IPS DF 6.9 (cell line): Measurements from ENCODE around the gene MB21D2.

Source experiments
- DNase-seq: peaks from one replicate; pipeline ENCODE4 v3.0.0-alpha.2; 2013; ENCODE audit warnings: low read depth, low spot score
- H3K27ac ChIP-seq: one replicate; pipeline ENCODE4 v1.5.1; 2013; ENCODE audit warnings: low read length, control low read depth
- H3K27me3 ChIP-seq: 2 replicates; pipeline ENCODE4 v1.6.1; 2013; ENCODE audit warnings: mild to moderate bottlenecking, low read length; ENCODE audit not compliant: control insufficient read depth, insufficient read depth
- H3K36me3 ChIP-seq: 2 replicates; pipeline ENCODE4 v1.6.1; 2013; ENCODE audit warnings: low read length; ENCODE audit not compliant: control insufficient read depth, insufficient read depth
- H3K4me1 ChIP-seq: 2 replicates; pipeline ENCODE4 v1.6.1; 2013; ENCODE audit warnings: low read length; ENCODE audit not compliant: control insufficient read depth, insufficient read depth
- H3K4me3 ChIP-seq: 2 replicates; pipeline ENCODE4 v1.5.1; 2013; ENCODE audit warnings: mild to moderate bottlenecking, low read length
- H3K9me3 ChIP-seq: 2 replicates; pipeline ENCODE4 v1.6.1; 2013; ENCODE audit warnings: low read length, inconsistent platforms; ENCODE audit not compliant: control insufficient read depth, insufficient read depth
- WGBS: extraction: QIAGEN DNeasy Blood & Tissue Kit; methylation state at CpG from one replicate; pipeline ENCODE4 v1.1.7; 2013; ENCODE audit warnings: mixed read lengths, missing lambda C conversion rate; ENCODE audit not compliant: insufficient read length, insufficient coverage; 5-methylcytosine and 5-hydroxymethylcytosine counted together

The MB21D2 gene

DNA sequence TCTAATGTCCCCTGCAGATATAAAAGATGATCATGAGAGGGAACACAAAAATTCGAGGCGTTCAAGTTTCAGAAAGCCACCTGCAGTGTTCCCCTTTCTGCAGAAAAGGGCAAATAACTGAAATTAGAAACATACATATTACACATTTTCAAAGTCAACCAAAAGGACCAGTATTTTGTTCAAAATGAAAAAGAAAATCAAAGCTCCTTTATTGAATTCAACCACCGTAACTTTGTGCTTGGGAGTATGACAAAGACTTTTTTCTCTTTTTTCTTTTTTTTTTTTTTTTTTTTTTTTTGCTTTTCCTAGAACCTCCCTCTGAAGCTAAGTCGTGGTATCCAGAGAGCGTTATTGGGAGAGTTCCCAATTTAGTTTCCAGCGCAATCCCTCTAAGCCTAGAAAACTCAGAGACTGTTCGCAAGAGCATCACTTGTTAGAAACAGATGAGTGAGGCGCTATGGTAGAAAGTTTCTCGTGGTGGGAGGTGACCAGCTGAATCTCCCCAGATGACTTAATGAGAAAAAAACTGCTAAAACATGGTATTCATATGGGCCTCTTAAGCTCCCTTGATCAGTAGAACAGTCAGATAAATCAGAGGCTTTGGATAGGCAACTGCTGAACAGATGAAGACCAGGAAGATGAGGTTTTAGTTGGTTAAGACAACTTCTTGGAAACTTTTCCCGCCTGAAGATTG lies 77.4 kb downstream of the MB21D2 start:
- WGBS = no CpG with 5 or more reads among the region's 10 CpGs

DNA sequence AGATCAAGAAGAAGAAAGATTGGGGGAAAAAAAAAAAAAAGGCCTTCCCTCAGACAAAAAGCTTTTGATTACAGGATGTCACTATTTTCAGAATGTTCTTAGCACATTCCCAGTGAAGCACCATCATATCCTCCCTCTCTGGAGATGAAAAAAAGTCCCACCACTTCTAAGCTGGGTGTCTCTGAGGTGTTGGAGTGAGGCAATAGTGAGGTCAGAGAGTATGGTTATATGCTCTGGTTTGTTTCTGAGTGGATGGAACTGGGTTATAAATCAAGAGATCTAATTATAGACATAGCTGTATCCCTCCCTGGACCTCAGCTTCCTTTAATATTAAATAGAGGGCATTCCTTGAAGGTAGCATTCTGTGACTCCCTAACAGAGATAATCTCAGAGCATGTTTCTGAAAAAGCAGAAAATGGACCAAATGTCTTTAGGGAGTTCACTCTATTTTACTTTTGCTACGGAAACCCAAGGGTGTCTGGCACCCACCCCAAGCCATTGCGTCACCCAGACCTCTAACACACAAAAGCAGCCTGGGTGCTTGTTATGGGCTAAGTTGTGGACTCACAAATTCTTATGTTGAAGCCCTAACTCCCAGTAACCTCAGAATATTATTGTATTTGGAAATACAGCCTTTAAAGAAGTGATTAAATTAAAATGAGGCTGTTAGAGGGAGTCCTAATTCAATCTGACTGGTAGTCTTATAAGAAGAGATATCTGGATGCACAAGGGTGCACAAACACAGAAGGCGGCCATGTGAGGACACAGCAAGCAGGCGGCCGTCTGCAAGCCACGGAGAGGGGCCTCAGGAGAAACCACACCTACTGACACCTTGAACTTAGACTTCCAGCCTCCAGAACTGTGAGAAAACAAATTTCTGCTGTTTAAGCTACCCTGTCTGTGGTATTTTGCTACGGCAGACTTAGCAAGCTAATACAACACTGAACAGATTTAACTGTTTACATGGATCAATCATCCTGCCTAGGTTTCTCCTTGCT lies 81.5 kb downstream of the MB21D2 start:
- no peaks in the 10 kb centered on the region; the same call in 1 of the 2 replicates for H3K4me1 ChIP-seq
- H3K4me3 ChIP-seq = no peak overlapping the region
- no peak overlapping the region for H3K27ac ChIP-seq
- no peaks in the 10 kb centered on the region for H3K27me3 ChIP-seq
- no CpG with 5 or more reads among the region's 7 CpGs for WGBS
- H3K9me3 ChIP-seq = no peaks in the 10 kb centered on the region
- DNase-seq = no peak
- no peaks in the 10 kb centered on the region for H3K36me3 ChIP-seq

More for the DNA sequence above, 77.4 kb downstream of the MB21D2 start:
- peaks cover 1% of the 10 kb centered on the region; the same call in 1 of the 2 replicates for H3K4me1 ChIP-seq
- H3K9me3 ChIP-seq = no peaks in the 10 kb centered on the region
- no peak overlapping the region for H3K27ac ChIP-seq
- H3K27me3 ChIP-seq = no peaks in the 10 kb centered on the region
- H3K36me3 ChIP-seq = no peaks in the 10 kb centered on the region
- no peak overlapping the region for H3K4me3 ChIP-seq
- DNase-seq = no peak

DNA sequence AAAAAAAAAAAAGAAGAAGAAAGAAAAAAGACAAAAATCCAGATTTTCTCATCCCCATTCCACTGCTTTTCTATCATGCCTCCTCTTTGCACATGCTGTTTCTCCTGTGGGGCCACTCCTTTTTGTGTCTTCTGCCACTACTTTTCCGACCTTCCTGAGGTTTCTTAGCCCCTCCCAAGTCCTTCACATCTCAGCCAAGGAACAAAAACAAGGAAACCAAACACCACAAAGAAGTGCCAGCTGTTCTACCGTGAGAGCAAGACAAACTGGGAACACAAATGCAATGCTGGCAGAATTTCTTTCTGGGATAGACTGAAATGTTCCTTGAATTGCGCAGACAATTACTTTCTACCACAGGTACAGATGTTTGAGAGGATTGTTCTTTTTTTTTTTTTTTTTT lies 83.2 kb downstream of the MB21D2 start:
- Histone ChIP-seq H3K27me3 (no peaks in the 10 kb centered on the region), H3K4me3 (no peak overlapping the region), H3K9me3 (no peaks in the 10 kb centered on the region), H3K27ac (no peak overlapping the region), H3K36me3 (no peaks in the 10 kb centered on the region), H3K4me1 (no peaks in the 10 kb centered on the region; the same call in 1 of the 2 replicates)
- no CpG with 5 or more reads among the region's 3 CpGs for WGBS
- no peak for DNase-seq

DNA sequence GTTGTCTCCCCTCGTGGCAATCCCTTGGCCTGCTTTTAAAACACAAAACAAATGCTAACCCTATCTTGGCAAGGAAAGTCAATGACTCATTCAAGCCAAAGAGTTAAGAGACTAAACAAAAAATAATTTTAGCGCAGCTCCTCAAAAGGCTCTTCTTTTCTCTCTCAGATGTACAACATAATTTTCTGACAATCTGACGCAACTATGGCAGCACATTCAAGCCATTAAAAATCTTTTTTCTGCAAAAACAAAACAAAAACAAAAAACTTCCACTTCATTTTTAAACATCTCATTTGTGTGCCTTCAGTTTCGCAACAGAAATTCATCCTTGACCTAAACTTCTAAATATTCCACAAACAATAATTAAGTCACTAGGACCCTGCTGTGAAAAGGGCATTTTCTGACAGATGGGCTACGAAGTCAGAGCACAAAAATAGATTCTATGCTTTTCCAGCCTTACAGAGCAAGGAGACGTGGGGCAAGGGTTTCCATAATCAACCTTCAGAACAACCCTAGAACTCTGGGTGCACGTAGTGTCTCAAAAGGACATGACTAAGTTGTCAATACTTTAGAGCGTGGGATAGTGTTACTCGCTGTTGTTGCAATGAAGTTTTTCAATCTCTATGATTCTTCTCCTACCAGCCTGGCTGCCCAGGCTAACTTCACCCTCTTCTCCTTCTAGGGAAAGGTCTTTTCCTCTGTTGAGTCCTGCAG lies 84.3 kb downstream of the MB21D2 start:
- H3K4me1 ChIP-seq = no peaks in the 10 kb centered on the region; the same call in 1 of the 2 replicates
- H3K9me3 ChIP-seq = no peaks in the 10 kb centered on the region
- WGBS = 100% methylated on average over 1 of the region's 9 CpGs
- H3K27me3 ChIP-seq = no peaks in the 10 kb centered on the region
- no peak overlapping the region for H3K4me3 ChIP-seq
- no peak overlapping the region for H3K27ac ChIP-seq
- no peak for DNase-seq
- H3K36me3 ChIP-seq = no peaks in the 10 kb centered on the region

DNA sequence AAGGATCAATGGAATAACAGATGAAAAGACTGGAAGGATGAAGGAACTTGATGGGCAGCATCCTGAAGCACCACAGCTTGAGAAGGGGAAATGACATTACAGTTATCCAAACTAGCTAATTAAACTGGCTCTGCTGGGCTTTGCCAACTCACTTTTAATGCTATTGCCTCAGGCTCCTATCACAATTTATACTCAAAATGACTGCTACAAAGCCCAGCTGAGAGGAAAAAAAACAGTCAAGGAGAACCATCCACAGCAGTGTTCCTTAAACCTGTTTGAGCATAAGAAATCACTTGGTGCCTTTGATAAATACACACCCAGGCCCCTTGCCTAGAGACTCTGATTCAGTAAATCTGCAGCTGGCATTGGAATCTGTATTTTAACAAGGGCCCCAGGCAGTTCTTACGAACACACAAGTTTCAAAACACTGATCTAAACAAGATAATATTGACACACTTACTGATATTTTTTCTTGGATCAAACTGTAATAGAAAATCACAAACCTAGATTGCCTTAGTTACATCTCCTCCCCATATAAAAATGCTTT lies 85.8 kb downstream of the MB21D2 start:
- no peak overlapping the region for H3K4me3 ChIP-seq
- no peak for DNase-seq
- no peaks in the 10 kb centered on the region for H3K4me1 ChIP-seq
- no peaks in the 10 kb centered on the region for H3K27me3 ChIP-seq
- no peaks in the 10 kb centered on the region for H3K36me3 ChIP-seq
- no peaks in the 10 kb centered on the region for H3K9me3 ChIP-seq
- no peak overlapping the region for H3K27ac ChIP-seq
- no CpG with 5 or more reads among the region's 1 CpG for WGBS

DNA sequence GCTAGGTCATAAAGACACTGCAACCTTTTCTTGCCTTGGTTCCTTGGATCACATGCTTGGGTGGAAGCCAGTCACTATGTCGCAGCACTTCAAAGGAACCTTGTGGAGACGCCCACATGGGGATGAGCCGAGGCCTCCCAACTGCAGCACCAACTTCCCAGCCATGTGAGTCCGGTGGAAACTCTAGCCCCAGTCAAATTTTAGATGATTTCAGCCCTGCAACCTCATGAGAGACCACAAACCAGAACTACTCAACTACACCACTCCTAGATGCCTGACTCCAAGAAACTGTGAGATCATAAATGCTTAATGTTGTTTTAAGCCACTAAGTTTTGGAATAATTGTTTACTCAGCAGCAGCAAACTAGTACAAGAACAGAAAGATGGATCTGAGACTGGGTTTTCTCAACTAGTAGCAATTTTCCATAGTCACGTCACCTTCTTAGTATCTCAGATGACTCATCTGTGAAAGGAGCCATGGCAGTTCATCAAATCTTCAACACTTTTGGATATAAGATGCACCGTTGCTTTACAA lies 86.5 kb downstream of the MB21D2 start:
- no peak overlapping the region for H3K27ac ChIP-seq
- WGBS = no CpG with 5 or more reads among the region's 6 CpGs
- no peaks in the 10 kb centered on the region for H3K4me1 ChIP-seq
- no peaks in the 10 kb centered on the region for H3K36me3 ChIP-seq
- no peaks in the 10 kb centered on the region for H3K9me3 ChIP-seq
- H3K27me3 ChIP-seq = no peaks in the 10 kb centered on the region
- no peak overlapping the region for H3K4me3 ChIP-seq
- DNase-seq = no peak

DNA sequence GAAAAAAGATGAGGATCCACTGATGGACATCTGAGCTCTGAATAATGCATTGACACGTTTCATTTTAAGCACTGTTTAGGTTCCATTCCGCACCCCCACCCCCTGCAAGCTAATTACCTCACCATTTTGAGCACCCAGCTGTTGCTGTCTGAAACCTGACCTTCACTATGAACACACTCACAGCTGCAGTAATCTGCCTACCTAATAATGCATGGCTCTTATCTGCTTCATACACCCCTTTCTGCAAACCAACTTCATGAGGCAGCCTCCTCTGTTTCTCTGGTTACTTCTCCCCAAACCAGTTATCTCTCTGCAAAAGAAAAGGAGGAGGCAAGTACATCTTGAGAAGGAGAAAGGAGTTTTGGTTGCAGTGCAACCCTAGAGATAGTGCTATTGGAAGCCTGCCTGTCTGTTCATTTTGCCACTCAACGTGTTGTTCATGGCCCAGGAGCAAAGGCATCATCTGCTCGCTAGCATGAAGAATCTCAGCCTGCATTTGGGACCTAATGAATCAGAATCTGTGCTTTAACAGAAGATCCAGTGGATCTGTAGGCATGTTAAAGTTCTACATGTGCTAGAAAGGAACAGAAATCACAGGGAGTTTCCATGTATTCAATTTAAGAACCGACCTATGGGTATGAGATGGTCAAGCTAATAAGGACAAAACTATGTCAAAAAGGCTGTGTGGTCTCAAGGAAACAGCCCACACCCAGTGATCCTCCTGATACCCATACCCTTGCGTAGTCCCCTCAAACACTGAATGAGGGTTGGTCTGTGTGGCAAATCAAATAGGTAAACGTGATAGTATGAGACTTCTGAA lies 87.2 kb downstream of the MB21D2 start:
- Histone ChIP-seq H3K27me3 (no peaks in the 10 kb centered on the region), H3K36me3 (no peaks in the 10 kb centered on the region), H3K4me3 (no peak overlapping the region), H3K4me1 (no peaks in the 10 kb centered on the region), H3K9me3 (no peaks in the 10 kb centered on the region), H3K27ac (no peak overlapping the region)
- no peak for DNase-seq
- no CpG with 5 or more reads among the region's 7 CpGs for WGBS

DNA sequence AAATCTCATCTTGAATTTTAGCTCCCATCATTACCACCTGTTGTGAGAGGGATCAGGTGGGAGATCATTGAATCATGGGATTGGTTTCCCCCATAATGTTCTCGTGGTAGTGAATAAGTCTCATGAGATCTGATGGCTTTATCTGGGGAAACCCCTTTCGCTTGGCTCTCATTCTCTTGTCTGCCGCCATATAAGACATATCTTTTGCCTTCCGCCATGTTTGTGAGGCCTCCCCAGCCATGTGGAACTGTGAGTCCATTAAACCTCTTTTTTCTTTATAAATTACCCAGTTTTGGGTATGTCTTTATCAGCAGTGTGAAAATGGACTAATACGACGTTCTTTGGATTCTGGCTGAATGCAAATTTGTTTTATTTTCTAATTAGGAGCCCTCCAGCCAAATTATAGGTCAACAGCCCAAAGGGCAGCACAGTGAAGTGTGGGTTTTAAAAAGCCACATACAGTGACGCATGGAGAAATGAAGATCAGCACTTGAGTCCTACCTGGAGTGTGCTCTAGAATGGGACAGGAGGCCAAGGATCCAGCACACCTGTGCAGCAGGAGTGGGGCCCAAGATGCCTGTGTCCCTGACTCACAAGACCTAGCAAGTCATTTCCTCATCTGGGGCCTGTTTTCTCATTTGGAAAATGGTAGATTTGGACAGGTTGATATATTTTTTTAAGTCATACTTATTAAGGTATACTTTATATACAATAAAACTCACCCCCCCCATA lies 89.6 kb downstream of the MB21D2 start:
- Histone ChIP-seq H3K4me1 (no peaks in the 10 kb centered on the region), H3K36me3 (no peaks in the 10 kb centered on the region), H3K4me3 (no peak overlapping the region), H3K27ac (no peak overlapping the region), H3K9me3 (no peaks in the 10 kb centered on the region), H3K27me3 (no peaks in the 10 kb centered on the region)
- WGBS = no CpG with 5 or more reads among the region's 7 CpGs
- no peak for DNase-seq

DNA sequence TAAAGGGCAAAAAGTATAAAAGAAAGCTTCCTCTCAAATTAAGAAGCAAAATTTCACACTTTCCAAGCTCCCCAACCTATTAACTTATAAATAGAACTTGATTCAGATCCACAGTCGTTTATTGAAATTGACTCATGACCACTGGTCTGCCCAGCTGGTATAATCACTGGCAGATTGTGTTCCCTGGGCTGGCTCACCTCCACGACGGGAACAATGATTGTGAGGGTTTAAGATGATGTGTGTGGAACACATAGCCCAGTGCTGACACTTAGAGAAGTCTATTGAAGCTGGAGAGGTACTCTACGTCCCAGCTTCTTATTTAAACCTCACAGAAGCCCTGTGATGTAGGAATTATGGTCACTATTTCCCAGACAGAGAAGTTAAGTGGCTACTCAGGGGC lies 90.4 kb downstream of the MB21D2 start:
- DNase-seq = no peak
- H3K4me3 ChIP-seq = no peak overlapping the region
- no CpG with 5 or more reads among the region's 4 CpGs for WGBS
- H3K27ac ChIP-seq = no peak overlapping the region
- no peaks in the 10 kb centered on the region for H3K36me3 ChIP-seq
- no peaks in the 10 kb centered on the region for H3K27me3 ChIP-seq
- no peaks in the 10 kb centered on the region for H3K4me1 ChIP-seq
- H3K9me3 ChIP-seq = no peaks in the 10 kb centered on the region
